ENCODE measurements around the gene SIRT2.

The SIRT2 gene

GRCh38 chr19:38838208-38838985 lies 61.0 kb downstream of the SIRT2 start (continued):
- TF ChIP-seq YY2 (tag by site-specific recombination; IDR thresholded peaks at IDR 0.05) (no peak), ZNF324 (tag by site-specific recombination; IDR thresholded peaks at IDR 0.05) (no peak), ZNF692 (tag by site-specific recombination; IDR thresholded peaks at IDR 0.05) (peak; percentile 63; the same call in 1 of the 2 replicates), SP7 (tag by site-specific recombination; IDR thresholded peaks at IDR 0.05) (0 out of 2 replicates have a peak, but pooled peaks have one; percentile 39), KLF16 (tag by site-specific recombination; IDR thresholded peaks at IDR 0.05) (no peak), ZNF138 (tag by site-specific recombination; IDR thresholded peaks at IDR 0.05; ENCODE audit: borderline replicate concordance) (no peak), GLIS1 (tag by site-specific recombination; IDR thresholded peaks at IDR 0.05) (no peak), SETDB1 (IDR thresholded peaks at IDR 0.05; ENCODE audit: insufficient read length, low read length) (no peak), ZNF146 (tag by site-specific recombination; IDR thresholded peaks at IDR 0.05) (no peak), ZBTB26 (tag by site-specific recombination; optimal IDR thresholded peaks at IDR 0.05) (no peak), ZNF132 (tag by site-specific recombination; IDR thresholded peaks at IDR 0.05; ENCODE audit: borderline replicate concordance) (no peak), ZNF514 (tag by site-specific recombination; IDR thresholded peaks at IDR 0.05) (no peak), INSM2 (tag by site-specific recombination; IDR thresholded peaks at IDR 0.05) (no peak), ZNF391 (tag by site-specific recombination; IDR thresholded peaks at IDR 0.05; ENCODE audit: borderline replicate concordance, low read depth) (no peak; the same call in 1 of the 2 replicates), ZNF302 (tag by site-specific recombination; IDR thresholded peaks at IDR 0.05; ENCODE audit: low read depth) (no peak), ZBTB6 (tag by site-specific recombination; IDR thresholded peaks at IDR 0.05) (no peak), TSHZ1 (tag by site-specific recombination; IDR thresholded peaks at IDR 0.05; ENCODE audit: borderline replicate concordance) (no peak), ZNF341 (tag by site-specific recombination; IDR thresholded peaks at IDR 0.05; ENCODE audit: low read depth) (no peak), ZNF660 (tag by site-specific recombination; IDR thresholded peaks at IDR 0.05) (no peak), ZNF747 (tag by site-specific recombination; IDR thresholded peaks at IDR 0.05) (no peak)
- TF ChIP-seq, protein P1, sequence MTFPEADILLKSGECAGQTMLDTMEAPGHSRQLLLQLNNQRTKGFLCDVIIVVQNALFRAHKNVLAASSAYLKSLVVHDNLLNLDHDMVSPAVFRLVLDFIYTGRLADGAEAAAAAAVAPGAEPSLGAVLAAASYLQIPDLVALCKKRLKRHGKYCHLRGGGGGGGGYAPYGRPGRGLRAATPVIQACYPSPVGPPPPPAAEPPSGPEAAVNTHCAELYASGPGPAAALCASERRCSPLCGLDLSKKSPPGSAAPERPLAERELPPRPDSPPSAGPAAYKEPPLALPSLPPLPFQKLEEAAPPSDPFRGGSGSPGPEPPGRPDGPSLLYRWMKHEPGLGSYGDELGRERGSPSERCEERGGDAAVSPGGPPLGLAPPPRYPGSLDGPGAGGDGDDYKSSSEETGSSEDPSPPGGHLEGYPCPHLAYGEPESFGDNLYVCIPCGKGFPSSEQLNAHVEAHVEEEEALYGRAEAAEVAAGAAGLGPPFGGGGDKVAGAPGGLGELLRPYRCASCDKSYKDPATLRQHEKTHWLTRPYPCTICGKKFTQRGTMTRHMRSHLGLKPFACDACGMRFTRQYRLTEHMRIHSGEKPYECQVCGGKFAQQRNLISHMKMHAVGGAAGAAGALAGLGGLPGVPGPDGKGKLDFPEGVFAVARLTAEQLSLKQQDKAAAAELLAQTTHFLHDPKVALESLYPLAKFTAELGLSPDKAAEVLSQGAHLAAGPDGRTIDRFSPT (tag by site-specific recombination; IDR thresholded peaks at IDR 0.05): peak; percentile 47; the same call in 1 of the 2 replicates
- TF ChIP-seq, protein P2, sequence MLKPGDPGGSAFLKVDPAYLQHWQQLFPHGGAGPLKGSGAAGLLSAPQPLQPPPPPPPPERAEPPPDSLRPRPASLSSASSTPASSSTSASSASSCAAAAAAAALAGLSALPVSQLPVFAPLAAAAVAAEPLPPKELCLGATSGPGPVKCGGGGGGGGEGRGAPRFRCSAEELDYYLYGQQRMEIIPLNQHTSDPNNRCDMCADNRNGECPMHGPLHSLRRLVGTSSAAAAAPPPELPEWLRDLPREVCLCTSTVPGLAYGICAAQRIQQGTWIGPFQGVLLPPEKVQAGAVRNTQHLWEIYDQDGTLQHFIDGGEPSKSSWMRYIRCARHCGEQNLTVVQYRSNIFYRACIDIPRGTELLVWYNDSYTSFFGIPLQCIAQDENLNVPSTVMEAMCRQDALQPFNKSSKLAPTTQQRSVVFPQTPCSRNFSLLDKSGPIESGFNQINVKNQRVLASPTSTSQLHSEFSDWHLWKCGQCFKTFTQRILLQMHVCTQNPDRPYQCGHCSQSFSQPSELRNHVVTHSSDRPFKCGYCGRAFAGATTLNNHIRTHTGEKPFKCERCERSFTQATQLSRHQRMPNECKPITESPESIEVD (tag by site-specific recombination; IDR thresholded peaks at IDR 0.05): no peak
- TF ChIP-seq, protein P3, sequence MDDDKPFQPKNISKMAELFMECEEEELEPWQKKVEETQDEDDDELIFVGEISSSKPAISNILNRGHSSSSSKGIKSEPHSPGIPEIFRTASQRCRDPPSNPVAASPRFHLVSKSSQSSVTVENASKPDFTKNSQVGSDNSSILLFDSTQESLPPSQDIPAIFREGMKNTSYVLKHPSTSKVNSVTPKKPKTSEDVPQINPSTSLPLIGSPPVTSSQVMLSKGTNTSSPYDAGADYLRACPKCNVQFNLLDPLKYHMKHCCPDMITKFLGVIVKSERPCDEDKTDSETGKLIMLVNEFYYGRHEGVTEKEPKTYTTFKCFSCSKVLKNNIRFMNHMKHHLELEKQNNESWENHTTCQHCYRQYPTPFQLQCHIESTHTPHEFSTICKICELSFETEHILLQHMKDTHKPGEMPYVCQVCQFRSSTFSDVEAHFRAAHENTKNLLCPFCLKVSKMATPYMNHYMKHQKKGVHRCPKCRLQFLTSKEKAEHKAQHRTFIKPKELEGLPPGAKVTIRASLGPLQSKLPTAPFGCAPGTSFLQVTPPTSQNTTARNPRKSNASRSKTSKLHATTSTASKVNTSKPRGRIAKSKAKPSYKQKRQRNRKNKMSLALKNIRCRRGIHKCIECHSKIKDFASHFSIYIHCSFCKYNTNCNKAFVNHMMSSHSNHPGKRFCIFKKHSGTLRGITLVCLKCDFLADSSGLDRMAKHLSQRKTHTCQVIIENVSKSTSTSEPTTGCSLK (tag by site-specific recombination; IDR thresholded peaks at IDR 0.05): no peak
